Frontal cortex (tissue), 4 donors: ENCODE data around the gene MC3R. TPM values are rescaled to one million over a fixed set of nuclear protein-coding genes. Genes with fewer than 3 reads are reported as not detected.
"Not testable (repeated sequence)": the region's sequence is repeated elsewhere in the genome, so short reads cannot be mapped to it uniquely, and the experiment has no call there.

ENCODE experiments used
- DNase-seq, 2 donors: peaks; one replicate each; pipeline ENCODE4 v3.0.0; 2012; ENCODE audit warnings: low spot score in 2 of 2
- FAIRE-seq: peaks from 2 replicates; lab custom pipeline; 2012; peaks lifted over from hg19 to GRCh38; lab: Jason Lieb, UNC
- total RNA-seq: library from RNA; depleted of rRNA; stranded (reverse); fragments of >200 nt; gene quantifications from one replicate; pipeline ENCODE4 v1.2.3, GENCODE V29; 2014
- donor health status: control.
- donor health status: control.
- donor health status: control.

Gene MC3R
- total RNA-seq = not detected

GRCh38 chr20:56247954-56248782 is at the start of gene MC3R:
Gene MC3R (plus strand): TSS chr20:56248732. CDS start chr20:56248844, 112 bp downstream.
- peak in 1 of 2 donors; percentile 40 for DNase-seq

GRCh38 chr20:56200456-56200855 is 48.1 kb upstream of the MC3R start:
- DNase-seq (no peak), FAIRE-seq (no peak)

More at GRCh38 chr20:56247954-56248782, at the start of gene MC3R:
- FAIRE-seq = no peak

GRCh38 chr20:56202493-56203077 is 45.9 kb upstream of the MC3R start:
- DNase-seq (peak in 1 of 2 donors; percentile 41), FAIRE-seq (no peak)

- DNase-seq (no peak), FAIRE-seq (no peak)
Measured at GRCh38 chr20:56204206-56204605, 44.3 kb upstream of the MC3R start.

GRCh38 chr20:56205346-56205745 is 43.2 kb upstream of the MC3R start:
- FAIRE-seq (no peak), DNase-seq (no peak)

GRCh38 chr20:56207656-56208055 is 40.9 kb upstream of the MC3R start:
- FAIRE-seq = no peak

GRCh38 chr20:56208121-56208520 is 40.4 kb upstream of the MC3R start:
- DNase-seq (no peak), FAIRE-seq (no peak)

More at GRCh38 chr20:56207656-56208055, 40.9 kb upstream of the MC3R start:
- DNase-seq = no peak

- FAIRE-seq = no peak
- no peak for DNase-seq
Measured at GRCh38 chr20:56211051-56211450, 37.5 kb upstream of the MC3R start.

- FAIRE-seq (no peak), DNase-seq (no peak)
Measured at GRCh38 chr20:56212091-56212490, 36.4 kb upstream of the MC3R start.

GRCh38 chr20:56213321-56213720 is 35.2 kb upstream of the MC3R start:
- DNase-seq (no peak), FAIRE-seq (no peak)

- FAIRE-seq = no peak
- DNase-seq = no peak
Measured at GRCh38 chr20:56215115-56215514, 33.4 kb upstream of the MC3R start.

- DNase-seq = no peak
- no peak for FAIRE-seq
Measured at GRCh38 chr20:56217829-56218228, 30.7 kb upstream of the MC3R start.

- not testable (repeated sequence) for FAIRE-seq, DNase-seq
Measured at GRCh38 chr20:56221186-56221585, 27.3 kb upstream of the MC3R start.

- DNase-seq = no peak
- FAIRE-seq = no peak
Measured at GRCh38 chr20:56222201-56222600, 26.3 kb upstream of the MC3R start.

- FAIRE-seq = no peak
- DNase-seq = no peak
Measured at GRCh38 chr20:56222945-56223344, 25.6 kb upstream of the MC3R start.

- no peak for FAIRE-seq
- DNase-seq = no peak
Measured at GRCh38 chr20:56223352-56223751, 25.2 kb upstream of the MC3R start.

- no peak for FAIRE-seq
Measured at GRCh38 chr20:56228021-56228420, 20.5 kb upstream of the MC3R start.

GRCh38 chr20:56229812-56230211 is 18.7 kb upstream of the MC3R start:
- FAIRE-seq = no peak
- no peak for DNase-seq

More at GRCh38 chr20:56228021-56228420, 20.5 kb upstream of the MC3R start:
- DNase-seq = no peak

- FAIRE-seq = no peak
- DNase-seq = no peak
Measured at GRCh38 chr20:56234110-56234509, 14.4 kb upstream of the MC3R start.

GRCh38 chr20:56237335-56237734 is 11.2 kb upstream of the MC3R start:
- FAIRE-seq = no peak

GRCh38 chr20:56244259-56244658 is 4.3 kb upstream of the MC3R start:
- FAIRE-seq (no peak), DNase-seq (no peak)

More at GRCh38 chr20:56237335-56237734, 11.2 kb upstream of the MC3R start:
- no peak for DNase-seq
